ENCODE data around the gene ATP8B4. TPM values are rescaled to one million over a fixed set of nuclear protein-coding genes. Genes with fewer than 3 reads are reported as not detected.

Gene ATP8B4
- total RNA-seq, 1 experiment from 2014 or later, result 0.20 TPM

DNA sequence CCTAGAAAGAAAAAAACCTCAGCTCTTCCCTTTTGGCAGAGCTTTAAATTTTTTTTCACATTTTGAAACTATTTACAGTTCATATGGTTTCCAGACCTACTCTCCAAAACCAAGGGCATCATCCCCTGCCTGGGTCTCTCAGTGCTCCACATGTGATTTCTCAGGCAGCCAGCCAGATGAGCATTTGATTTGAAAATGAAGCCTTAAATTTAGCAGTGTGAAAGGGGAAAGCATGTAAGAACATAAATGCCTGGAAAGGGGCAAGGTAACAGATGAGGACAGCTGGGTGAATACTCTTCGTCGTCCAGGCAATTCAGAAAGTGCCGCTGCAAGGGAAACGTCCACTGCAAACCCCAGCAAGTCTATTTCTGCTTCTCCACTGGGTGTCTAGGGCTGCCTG is 94.8 kb downstream of the ATP8B4 start:
- H4K20me1 ChIP-seq (ENCODE audit: insufficient read depth), result no peaks in the 10 kb centered on the region
- no peak overlapping the region for H3K27ac ChIP-seq
- no peaks in the 10 kb centered on the region for H3K4me1 ChIP-seq (replicated peaks; ENCODE audit: insufficient read depth)
- no peaks in the 10 kb centered on the region for H3K9me2 ChIP-seq (ENCODE audit: insufficient read depth)
- ChIA-PET POLR2A (ENCODE audit: unreplicated experiment) (no interaction called here), CTCF (no interaction called here)
- no peaks in the 10 kb centered on the region for H3K9me3 ChIP-seq (ENCODE audit: insufficient read depth, low read depth)
- no peak overlapping the region for H3K4me3 ChIP-seq
- no peak overlapping the region for H2AFZ ChIP-seq
- no peaks in the 10 kb centered on the region for H3K79me2 ChIP-seq (ENCODE audit: low read depth)
- H3F3A ChIP-seq (ENCODE audit: insufficient read depth, low read depth), result no peaks in the 10 kb centered on the region
- no peak overlapping the region for H3K4me2 ChIP-seq
- H3K36me3 ChIP-seq (ENCODE audit: low read depth), result no peaks in the 10 kb centered on the region
- BruUV-seq (replicated peaks), result no TSS peak
- H3K27me3 ChIP-seq (ENCODE audit: insufficient read depth, low read depth), result no peaks in the 10 kb centered on the region
- no peak for DNase-seq
- intact Hi-C loops (cut with micrococcal nuclease; ENCODE audit: unreplicated experiment), result no loop called here
- TF ChIP-seq EZH2 (IDR thresholded peaks at IDR 0.05; ENCODE audit: low read depth), result no peak
- TF ChIP-seq, protein P1, sequence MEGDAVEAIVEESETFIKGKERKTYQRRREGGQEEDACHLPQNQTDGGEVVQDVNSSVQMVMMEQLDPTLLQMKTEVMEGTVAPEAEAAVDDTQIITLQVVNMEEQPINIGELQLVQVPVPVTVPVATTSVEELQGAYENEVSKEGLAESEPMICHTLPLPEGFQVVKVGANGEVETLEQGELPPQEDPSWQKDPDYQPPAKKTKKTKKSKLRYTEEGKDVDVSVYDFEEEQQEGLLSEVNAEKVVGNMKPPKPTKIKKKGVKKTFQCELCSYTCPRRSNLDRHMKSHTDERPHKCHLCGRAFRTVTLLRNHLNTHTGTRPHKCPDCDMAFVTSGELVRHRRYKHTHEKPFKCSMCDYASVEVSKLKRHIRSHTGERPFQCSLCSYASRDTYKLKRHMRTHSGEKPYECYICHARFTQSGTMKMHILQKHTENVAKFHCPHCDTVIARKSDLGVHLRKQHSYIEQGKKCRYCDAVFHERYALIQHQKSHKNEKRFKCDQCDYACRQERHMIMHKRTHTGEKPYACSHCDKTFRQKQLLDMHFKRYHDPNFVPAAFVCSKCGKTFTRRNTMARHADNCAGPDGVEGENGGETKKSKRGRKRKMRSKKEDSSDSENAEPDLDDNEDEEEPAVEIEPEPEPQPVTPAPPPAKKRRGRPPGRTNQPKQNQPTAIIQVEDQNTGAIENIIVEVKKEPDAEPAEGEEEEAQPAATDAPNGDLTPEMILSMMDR (conservative IDR thresholded peaks at IDR 0.05), result no peak

DNA sequence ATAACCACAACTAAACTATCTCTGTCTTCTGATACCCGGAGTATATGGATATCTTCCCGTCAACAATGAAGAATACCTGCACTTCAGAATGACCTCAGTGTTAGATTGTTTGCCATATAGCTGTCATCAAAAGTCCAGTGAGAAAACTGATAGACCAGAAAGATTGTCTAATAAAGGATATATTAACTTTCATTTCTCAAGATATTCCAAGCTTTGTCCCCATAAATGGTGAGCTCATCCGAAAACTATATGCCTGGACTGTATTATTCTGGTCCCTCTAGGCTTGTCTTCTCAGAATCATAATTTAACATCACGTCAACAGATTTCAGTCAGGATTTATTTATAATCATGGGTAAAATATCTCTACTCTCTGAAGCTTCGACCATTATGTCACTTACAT is 100.5 kb downstream of the ATP8B4 start:
- H3K4me1 ChIP-seq (replicated peaks; ENCODE audit: insufficient read depth), result no peaks in the 10 kb centered on the region
- H3K27ac ChIP-seq, result no peak overlapping the region
- H3F3A ChIP-seq (ENCODE audit: insufficient read depth, low read depth), result no peaks in the 10 kb centered on the region
- H3K27me3 ChIP-seq (ENCODE audit: insufficient read depth, low read depth), result no peaks in the 10 kb centered on the region
- no TSS peak for BruUV-seq (replicated peaks)
- H3K4me2 ChIP-seq, result no peak overlapping the region
- POLR2A ChIA-PET (ENCODE audit: unreplicated experiment), result no interaction called here
- CTCF ChIA-PET, result no interaction called here
- no peaks in the 10 kb centered on the region for H3K36me3 ChIP-seq (ENCODE audit: low read depth)
- no peaks in the 10 kb centered on the region for H3K9me2 ChIP-seq (ENCODE audit: insufficient read depth)
- no peak for TF ChIP-seq EZH2 (IDR thresholded peaks at IDR 0.05; ENCODE audit: low read depth)
- no peaks in the 10 kb centered on the region for H3K79me2 ChIP-seq (ENCODE audit: low read depth)
- H2AFZ ChIP-seq, result no peak overlapping the region
- no peaks in the 10 kb centered on the region for H4K20me1 ChIP-seq (ENCODE audit: insufficient read depth)
- H3K4me3 ChIP-seq, result no peak overlapping the region
- no peak for DNase-seq
- H3K9me3 ChIP-seq (ENCODE audit: insufficient read depth, low read depth), result no peaks in the 10 kb centered on the region
- intact Hi-C loops (cut with micrococcal nuclease; ENCODE audit: unreplicated experiment), result no loop called here

DNA sequence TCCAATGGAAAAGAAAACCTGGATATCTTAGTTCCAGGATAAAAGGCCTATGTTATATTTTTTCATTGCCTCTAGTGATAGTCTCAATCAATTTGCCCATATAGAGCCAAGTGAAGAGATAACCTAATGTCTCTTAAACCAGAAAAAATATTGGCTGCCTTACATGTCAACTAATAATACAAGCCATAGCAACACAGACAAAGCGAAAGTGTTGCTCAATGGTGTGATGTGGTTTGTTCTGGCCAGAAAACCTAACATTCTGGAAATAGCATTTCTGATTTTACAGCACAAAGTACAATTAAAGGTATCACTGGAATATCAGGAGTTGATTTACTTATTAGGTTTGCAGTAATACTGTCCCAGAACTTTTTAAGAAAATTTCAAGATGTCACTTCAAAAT is 101.5 kb downstream of the ATP8B4 start:
- Histone ChIP-seq H3K36me3 (ENCODE audit: low read depth) (no peaks in the 10 kb centered on the region), H4K20me1 (ENCODE audit: insufficient read depth) (no peaks in the 10 kb centered on the region), H3K27me3 (ENCODE audit: insufficient read depth, low read depth) (no peaks in the 10 kb centered on the region), H3K9me2 (ENCODE audit: insufficient read depth) (no peaks in the 10 kb centered on the region), H3F3A (ENCODE audit: insufficient read depth, low read depth) (no peaks in the 10 kb centered on the region), H3K4me3 (no peak overlapping the region), H3K27ac (no peak overlapping the region), H3K79me2 (ENCODE audit: low read depth) (no peaks in the 10 kb centered on the region), H3K9me3 (ENCODE audit: insufficient read depth, low read depth) (no peaks in the 10 kb centered on the region), H3K4me2 (no peak overlapping the region), H3K4me1 (replicated peaks; ENCODE audit: insufficient read depth) (no peaks in the 10 kb centered on the region), H2AFZ (no peak overlapping the region)
- no TSS peak for BruUV-seq (replicated peaks)
- intact Hi-C loops (cut with micrococcal nuclease; ENCODE audit: unreplicated experiment), result no loop called here
- POLR2A ChIA-PET (ENCODE audit: unreplicated experiment), result no interaction called here
- no peak for TF ChIP-seq EZH2 (IDR thresholded peaks at IDR 0.05; ENCODE audit: low read depth)
- no peak for DNase-seq
- CTCF ChIA-PET, result no interaction called here

DNA sequence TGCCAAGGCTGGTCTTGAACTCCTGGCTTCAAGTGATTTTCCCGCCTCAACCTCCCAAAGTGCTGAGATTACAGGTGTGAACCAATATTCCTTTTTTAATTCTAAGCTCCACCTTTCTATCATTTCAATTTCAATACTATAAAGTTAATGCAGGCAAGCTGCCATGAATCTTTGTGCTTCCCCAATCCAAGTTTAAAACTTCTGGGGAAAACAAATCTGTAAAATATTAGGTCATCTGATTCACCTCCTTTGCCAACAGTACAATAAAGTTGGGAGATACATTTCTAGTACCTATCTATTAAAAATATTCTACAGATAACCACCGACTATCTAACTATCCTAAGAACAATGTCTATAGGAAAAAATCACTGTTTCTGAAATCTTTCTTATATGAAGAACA is 102.1 kb downstream of the ATP8B4 start:
- ChIA-PET POLR2A (ENCODE audit: unreplicated experiment) (no interaction called here), CTCF (no interaction called here)
- no peak for DNase-seq
- no peaks in the 10 kb centered on the region for H4K20me1 ChIP-seq (ENCODE audit: insufficient read depth)
- H3K9me2 ChIP-seq (ENCODE audit: insufficient read depth), result no peaks in the 10 kb centered on the region
- intact Hi-C loops (cut with micrococcal nuclease; ENCODE audit: unreplicated experiment), result no loop called here
- no peak overlapping the region for H3K4me3 ChIP-seq
- H3K79me2 ChIP-seq (ENCODE audit: low read depth), result no peaks in the 10 kb centered on the region
- BruUV-seq (replicated peaks), result no TSS peak
- H3K27ac ChIP-seq, result no peak overlapping the region
- no peaks in the 10 kb centered on the region for H3F3A ChIP-seq (ENCODE audit: insufficient read depth, low read depth)
- no peak overlapping the region for H3K4me2 ChIP-seq
- H3K27me3 ChIP-seq (ENCODE audit: insufficient read depth, low read depth), result no peaks in the 10 kb centered on the region
- no peaks in the 10 kb centered on the region for H3K9me3 ChIP-seq (ENCODE audit: insufficient read depth, low read depth)
- no peaks in the 10 kb centered on the region for H3K36me3 ChIP-seq (ENCODE audit: low read depth)
- no peak overlapping the region for H2AFZ ChIP-seq
- TF ChIP-seq, protein P1 (conservative IDR thresholded peaks at IDR 0.05), result no peak
- no peak for TF ChIP-seq EZH2 (IDR thresholded peaks at IDR 0.05; ENCODE audit: low read depth)
- H3K4me1 ChIP-seq (replicated peaks; ENCODE audit: insufficient read depth), result no peaks in the 10 kb centered on the region
